Loucy (cell line): ENCODE results near the gene SAPCD2.
A peak's percentile ranks its signal among the peaks of the same experiment; 100 is the strongest.

Experiments
- H2AFZ ChIP-seq: fragments of 200-600 bp; sonication (generic); 2 replicates; pipeline ENCODE4 v1.6.0; 2016; ENCODE audit warnings: antibody characterized with exemption, mild to moderate bottlenecking, low read length, moderate library complexity
- H3F3A ChIP-seq: fragments of 200-600 bp; 2 replicates; pipeline ENCODE4 v1.6.0; 2016; ENCODE audit warnings: antibody characterized with exemption, low read depth, mild to moderate bottlenecking
- H3K27me3 ChIP-seq: fragments of 200-600 bp; sonication (generic); 2 replicates; pipeline ENCODE4 v1.6.1; 2014; ENCODE audit warnings: low read length, mild to moderate bottlenecking; ENCODE audit not compliant: insufficient read depth, poor library complexity, severe bottlenecking
- H3K36me3 ChIP-seq: fragments of 200-600 bp; sonication (generic); 2 replicates; pipeline ENCODE4 v1.6.1; 2016; ENCODE audit warnings: low read length; ENCODE audit not compliant: insufficient read depth
- H3K4me1 ChIP-seq: fragments of 200-600 bp; sonication (generic); 2 replicates; pipeline ENCODE4 v1.5.1; 2014; ENCODE audit warnings: low read length, mild to moderate bottlenecking; ENCODE audit not compliant: insufficient read depth, poor library complexity, severe bottlenecking
- H3K4me2 ChIP-seq: fragments of 200-600 bp; sonication (generic); 2 replicates; pipeline ENCODE4 v1.6.0; 2014; ENCODE audit warnings: antibody characterized with exemption, low read length, low read depth, mild to moderate bottlenecking; ENCODE audit not compliant: poor library complexity, severe bottlenecking
- H3K4me3 ChIP-seq: fragments of 200-600 bp; sonication (generic); 2 replicates; pipeline ENCODE4 v1.5.1; 2014; ENCODE audit warnings: low read length, mild to moderate bottlenecking, mixed read lengths; ENCODE audit not compliant: poor library complexity, severe bottlenecking
- H3K79me2 ChIP-seq: fragments of 200-600 bp; sonication (generic); 2 replicates; pipeline ENCODE4 v1.6.1; 2014; ENCODE audit warnings: low read length; ENCODE audit not compliant: insufficient read depth
- H3K9ac ChIP-seq: fragments of 200-600 bp; sonication (generic); 2 replicates; pipeline ENCODE4 v1.6.0; 2014; ENCODE audit warnings: mild to moderate bottlenecking, low read depth, low read length, moderate library complexity; ENCODE audit not compliant: poor library complexity, severe bottlenecking
- H3K9me2 ChIP-seq: fragments of 200-600 bp; sonication (generic); replicated peaks from 2 replicates; pipeline ENCODE4 v1.6.1; 2016; ENCODE audit warnings: low read depth, low read length, mixed read lengths
- H3K9me3 ChIP-seq: fragments of 200-600 bp; sonication (generic); 2 replicates; pipeline ENCODE4 v1.6.1; 2014; ENCODE audit warnings: mild to moderate bottlenecking, antibody characterized with exemption, low read length, low read depth; ENCODE audit not compliant: insufficient read depth
- H4K20me1 ChIP-seq: fragments of 200-600 bp; sonication (generic); 2 replicates; pipeline ENCODE4 v1.6.0; 2014; ENCODE audit warnings: antibody characterized with exemption, low read length, mild to moderate bottlenecking; ENCODE audit not compliant: insufficient read depth, poor library complexity, severe bottlenecking
- CTCF ChIP-seq: fragments of 200-600 bp; sonication (generic); conservative IDR thresholded peaks from 2 replicates; pipeline ENCODE4 v1.5.1; 2014; ENCODE audit warnings: mild to moderate bottlenecking, antibody characterized with exemption, low read length
- EZH2phosphoT487 ChIP-seq: fragments of 200-600 bp; IDR thresholded peaks from 2 replicates; pipeline ENCODE4 v1.6.1; 2018; ENCODE audit warnings: antibody characterized with exemption, mild to moderate bottlenecking, moderate library complexity, borderline replicate concordance

Gene SAPCD2

GRCh38 chr9:137068539-137069507 is 1.5 kb downstream of the SAPCD2 start:
- H3F3A ChIP-seq: 0 out of 2 replicates have a peak, but pooled peaks cover 3% of the 10 kb centered on the region
- H3K36me3 ChIP-seq: peaks cover 9% of the 10 kb centered on the region; the same call in 1 of the 2 replicates
- peak overlapping the region; percentile 73 for H3K9ac ChIP-seq
- no peaks in the 10 kb centered on the region for H3K9me3 ChIP-seq
- no peak for TF ChIP-seq CTCF
- no peak for TF ChIP-seq EZH2phosphoT487
- H3K4me3 ChIP-seq: peak overlapping the region; percentile 87
- peaks cover 59% of the 10 kb centered on the region for H3K79me2 ChIP-seq
- H3K4me2 ChIP-seq: peak overlapping the region; percentile 98
- H3K9me2 ChIP-seq: no peaks in the 10 kb centered on the region
- H2AFZ ChIP-seq: no peak overlapping the region
- H3K27me3 ChIP-seq: no peaks in the 10 kb centered on the region
- peaks cover 36% of the 10 kb centered on the region for H4K20me1 ChIP-seq
- H3K4me1 ChIP-seq: peaks cover 24% of the 10 kb centered on the region

- H3K36me3 ChIP-seq: peaks cover 9% of the 10 kb centered on the region; the same call in 1 of the 2 replicates
- no peaks in the 10 kb centered on the region for H3K9me3 ChIP-seq
- no peak overlapping the region for H2AFZ ChIP-seq
- H3K9ac ChIP-seq: peak overlapping the region; percentile 73
- peak overlapping the region; percentile 98 for H3K4me2 ChIP-seq
- no peaks in the 10 kb centered on the region for H3K27me3 ChIP-seq
- TF ChIP-seq CTCF (peak; percentile 61), EZH2phosphoT487 (no peak)
- H3K4me1 ChIP-seq: peaks cover 24% of the 10 kb centered on the region
- H3F3A ChIP-seq: 0 out of 2 replicates have a peak, but pooled peaks cover 3% of the 10 kb centered on the region
- H3K4me3 ChIP-seq: peak overlapping the region; percentile 87
- H3K79me2 ChIP-seq: peaks cover 59% of the 10 kb centered on the region
- H3K9me2 ChIP-seq: no peaks in the 10 kb centered on the region
- H4K20me1 ChIP-seq: peaks cover 36% of the 10 kb centered on the region
Measured at GRCh38 chr9:137067860-137068538, 2.4 kb downstream of the SAPCD2 start.

GRCh38 chr9:137066096-137066861 is 4.1 kb downstream of the SAPCD2 start:
- TF ChIP-seq CTCF: no peak
- peaks cover 21% of the 10 kb centered on the region for H3K4me1 ChIP-seq

More at GRCh38 chr9:137066096-137066861, 4.1 kb downstream of the SAPCD2 start:
- H3K79me2 ChIP-seq: peaks cover 55% of the 10 kb centered on the region
- H3K36me3 ChIP-seq: peaks cover 9% of the 10 kb centered on the region; the same call in 1 of the 2 replicates
- H3K9me3 ChIP-seq: no peaks in the 10 kb centered on the region
- H3K9ac ChIP-seq: no peak overlapping the region
- 0 out of 2 replicates have a peak, but pooled peaks cover 3% of the 10 kb centered on the region for H3F3A ChIP-seq
- no peak overlapping the region for H3K4me3 ChIP-seq
- peaks cover 36% of the 10 kb centered on the region for H4K20me1 ChIP-seq
- no peak overlapping the region for H3K4me2 ChIP-seq
- no peaks in the 10 kb centered on the region for H3K9me2 ChIP-seq
- H2AFZ ChIP-seq: no peak overlapping the region
- H3K27me3 ChIP-seq: no peaks in the 10 kb centered on the region
